GM18499 (cell line): ENCODE data around the gene SCAANT1.

Experiments used
- ATAC-seq: cut with Tn5 transposase; IDR thresholded peaks from one replicate; pipeline ENCODE4 v1.9.1; 2021; ENCODE audit warnings: moderate number of reproducible peaks; ENCODE audit not compliant: insufficient read depth, unreplicated experiment

Gene SCAANT1

GRCh38 chr3:63911873-63912767 lies at the start of gene SCAANT1:
TSS of gene SCAANT1 (minus strand) at chr3:63912383.
- ATAC-seq = peak; percentile 40

DNA sequence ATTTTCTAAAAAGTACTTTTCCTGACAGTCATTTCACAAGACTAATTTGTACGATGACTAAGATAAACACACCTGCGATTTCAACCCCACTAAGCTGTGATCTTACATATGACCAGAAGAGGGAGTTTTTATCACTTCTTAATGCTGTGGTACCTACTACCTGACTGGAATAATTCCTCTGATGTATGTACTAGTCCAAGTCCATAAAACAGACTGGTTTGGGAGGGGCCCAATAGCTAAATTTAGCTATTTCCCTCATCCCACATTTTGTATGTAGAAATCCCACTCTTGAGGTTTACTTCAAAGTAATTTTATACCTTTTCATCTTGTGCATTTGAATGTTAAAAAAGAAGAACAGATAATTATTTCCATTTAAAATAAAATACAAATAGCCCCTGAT lies 49.7 kb upstream of the SCAANT1 start:
- ATAC-seq = peak; percentile 66

DNA sequence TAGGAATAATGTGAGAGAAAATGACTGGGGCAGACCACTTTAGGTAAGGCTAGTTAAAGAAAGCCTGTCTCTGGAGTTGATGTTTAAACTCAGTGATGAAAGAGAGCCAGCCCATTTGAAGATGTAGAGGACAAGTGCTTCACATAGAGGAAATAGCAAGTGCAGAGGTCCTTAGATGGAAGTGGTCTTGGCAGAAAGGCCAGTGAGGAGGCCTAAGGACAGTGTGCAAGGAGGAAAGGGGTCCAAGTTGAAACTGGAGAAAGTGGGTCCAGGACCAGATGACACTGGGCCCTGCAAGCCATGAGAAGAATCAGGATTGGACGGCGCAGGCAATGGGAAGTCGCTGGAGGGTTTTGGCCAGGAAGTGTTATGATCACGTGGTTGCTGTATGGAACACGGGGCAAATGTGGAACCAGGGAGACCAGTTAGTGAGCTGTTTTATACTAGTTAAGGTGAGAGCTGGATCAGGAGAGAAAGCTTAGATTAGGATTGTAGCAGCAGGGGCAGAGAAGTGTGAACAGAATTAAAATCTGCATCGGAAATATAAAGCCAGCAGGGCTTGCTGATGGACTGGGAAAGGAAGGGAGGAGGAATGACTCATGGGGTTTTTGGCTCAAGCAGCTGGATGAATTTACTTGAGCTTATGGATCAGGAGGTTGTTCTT lies 48.0 kb upstream of the SCAANT1 start:
- no peak for ATAC-seq

DNA sequence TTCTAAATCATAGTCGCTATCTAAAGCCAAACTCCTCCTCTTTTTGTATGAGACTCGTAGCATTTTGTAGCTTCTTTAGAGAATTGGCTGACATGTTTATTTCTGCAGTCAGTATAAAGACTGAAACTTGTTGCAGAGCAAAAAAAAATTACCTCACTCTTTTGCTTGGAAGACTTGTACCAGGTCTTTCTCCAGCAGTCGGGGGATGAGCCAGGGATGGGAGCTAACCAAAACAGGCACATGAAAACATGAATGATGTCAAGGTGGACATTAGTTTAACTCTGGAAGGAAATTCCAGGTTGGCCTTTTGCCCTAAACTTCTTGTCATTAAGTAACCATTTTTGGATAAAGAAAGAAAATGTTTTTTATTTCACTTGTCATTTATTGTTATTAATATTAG lies 47.0 kb upstream of the SCAANT1 start:
- ATAC-seq = no peak

- ATAC-seq = no peak
Observed at GRCh38 chr3:63955830-63956545, 43.8 kb upstream of the SCAANT1 start.

DNA sequence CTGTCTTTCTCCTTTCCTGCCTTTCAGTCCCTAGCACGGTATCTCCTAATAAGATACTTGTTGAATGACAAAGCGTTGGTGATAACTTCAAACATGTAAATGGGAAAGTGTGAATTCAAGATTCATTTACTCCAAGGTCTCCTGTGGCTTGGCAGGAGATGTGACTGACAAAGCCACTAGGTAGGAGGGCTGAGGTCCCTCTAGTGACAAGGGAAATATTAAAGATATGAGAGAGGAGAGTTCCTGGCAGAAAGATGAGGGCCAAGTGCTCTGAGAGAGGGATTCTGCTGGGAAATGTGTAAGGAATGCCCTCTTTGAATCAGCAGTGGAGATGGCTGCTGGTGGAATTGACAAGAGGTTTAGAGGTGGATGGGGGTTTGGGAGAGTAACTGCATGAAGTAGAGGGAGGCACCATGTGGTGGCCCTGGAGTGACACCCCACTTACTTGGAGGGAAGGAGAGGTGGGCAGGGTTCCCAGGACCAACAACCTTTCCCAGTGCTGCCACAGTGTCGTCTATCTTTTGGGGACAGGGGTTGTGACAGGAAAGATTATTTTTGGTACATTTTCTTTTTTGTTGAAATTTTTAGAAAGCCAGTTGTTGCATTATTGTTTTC lies 43.0 kb upstream of the SCAANT1 start:
- ATAC-seq = no peak

DNA sequence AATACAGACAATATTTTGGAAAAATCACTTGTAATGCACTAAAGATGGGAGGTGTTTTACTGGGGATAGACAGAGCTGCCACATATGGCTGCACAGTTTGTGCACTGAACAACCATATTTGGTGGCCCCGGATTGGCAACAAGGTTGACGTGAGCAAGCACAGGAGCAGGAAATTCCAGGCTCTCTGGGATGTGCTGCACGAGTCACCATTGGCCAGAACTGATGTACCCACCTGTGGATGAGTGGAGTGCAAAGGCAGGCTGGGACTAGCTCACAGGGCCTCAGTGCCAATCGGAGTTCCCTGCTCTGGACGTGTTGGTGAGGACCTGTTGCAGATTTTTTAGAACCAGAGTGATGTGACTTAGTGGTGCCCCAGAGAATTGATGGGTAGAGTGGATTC lies 42.0 kb upstream of the SCAANT1 start:
- ATAC-seq = no peak

DNA sequence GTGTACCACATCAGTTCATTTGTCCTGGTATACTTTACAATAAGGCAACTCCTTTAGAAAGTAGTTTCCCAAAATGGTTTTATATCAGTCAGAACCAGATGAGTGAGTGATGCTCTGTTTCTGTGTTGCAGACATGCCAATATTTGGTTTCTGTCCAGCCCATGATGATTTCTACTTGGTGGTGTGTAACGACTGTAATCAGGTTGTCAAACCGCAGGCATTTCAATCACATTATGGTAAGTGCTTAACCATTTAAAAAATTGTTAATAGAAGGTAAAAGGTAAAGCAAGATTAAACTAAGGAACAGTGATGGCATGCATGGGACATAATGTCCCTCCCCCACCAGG lies 40.0 kb upstream of the SCAANT1 start:
- no peak for ATAC-seq

GRCh38 chr3:63951492-63952247 lies 39.5 kb upstream of the SCAANT1 start:
- no peak for ATAC-seq

DNA sequence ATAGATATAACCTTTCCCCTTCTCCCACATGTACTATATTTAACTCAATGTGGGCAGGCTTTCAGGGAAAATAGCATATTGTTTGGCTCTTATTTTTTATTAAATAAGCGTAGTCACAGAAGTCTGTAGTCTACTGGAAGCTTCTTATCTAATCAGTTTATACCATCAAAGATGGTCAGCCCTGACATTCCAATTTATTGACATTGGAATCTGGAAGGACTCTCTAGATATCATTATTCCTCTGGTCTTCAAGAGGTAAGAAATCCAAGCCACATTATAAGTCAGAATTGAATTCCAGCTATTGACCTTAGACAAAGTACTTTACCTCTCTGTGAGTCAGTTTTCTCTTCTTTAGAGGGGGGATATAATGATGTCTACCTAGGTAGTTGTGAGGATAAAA lies 38.5 kb upstream of the SCAANT1 start:
- no peak for ATAC-seq

DNA sequence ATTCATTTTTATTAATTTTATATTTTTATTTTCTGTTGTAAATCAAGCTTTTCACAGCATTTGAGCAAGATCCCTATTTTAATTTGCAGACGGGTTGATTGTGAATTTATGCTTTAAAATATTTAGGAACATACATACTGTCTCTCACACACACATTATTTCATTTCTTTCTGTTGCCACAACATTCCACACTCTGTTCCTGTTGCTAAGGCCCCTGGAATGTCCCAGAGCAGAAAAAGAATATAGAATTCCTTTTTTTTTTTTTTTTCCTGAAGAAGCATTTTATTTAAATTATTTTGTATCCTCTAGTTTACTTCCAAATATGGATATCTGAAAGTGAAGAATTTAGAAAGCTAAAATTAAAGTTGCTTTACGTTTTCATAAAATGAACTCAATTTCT lies 36.8 kb upstream of the SCAANT1 start:
- no peak for ATAC-seq

- no peak for ATAC-seq
Observed at GRCh38 chr3:63947594-63947993, 35.4 kb upstream of the SCAANT1 start.

DNA sequence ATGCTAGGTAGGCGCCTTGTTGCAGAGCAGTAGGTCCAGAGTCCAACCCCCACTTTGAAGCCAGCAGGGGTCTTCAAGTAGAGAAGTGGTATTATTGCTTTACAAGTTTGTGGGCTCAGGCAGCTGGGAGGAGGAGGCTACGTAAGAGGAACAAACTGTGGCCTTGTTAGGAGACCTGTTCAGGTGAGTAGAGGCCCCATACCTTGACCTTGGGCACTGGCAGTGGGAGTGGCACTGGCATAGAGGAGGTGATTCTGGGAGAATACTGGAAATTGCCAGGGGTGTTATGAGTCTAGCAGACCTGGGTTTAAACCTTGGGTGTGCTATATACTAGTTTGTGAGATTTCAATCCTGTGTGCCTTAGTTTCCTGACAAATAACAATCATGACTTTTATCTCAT lies 34.6 kb upstream of the SCAANT1 start:
- no peak for ATAC-seq

DNA sequence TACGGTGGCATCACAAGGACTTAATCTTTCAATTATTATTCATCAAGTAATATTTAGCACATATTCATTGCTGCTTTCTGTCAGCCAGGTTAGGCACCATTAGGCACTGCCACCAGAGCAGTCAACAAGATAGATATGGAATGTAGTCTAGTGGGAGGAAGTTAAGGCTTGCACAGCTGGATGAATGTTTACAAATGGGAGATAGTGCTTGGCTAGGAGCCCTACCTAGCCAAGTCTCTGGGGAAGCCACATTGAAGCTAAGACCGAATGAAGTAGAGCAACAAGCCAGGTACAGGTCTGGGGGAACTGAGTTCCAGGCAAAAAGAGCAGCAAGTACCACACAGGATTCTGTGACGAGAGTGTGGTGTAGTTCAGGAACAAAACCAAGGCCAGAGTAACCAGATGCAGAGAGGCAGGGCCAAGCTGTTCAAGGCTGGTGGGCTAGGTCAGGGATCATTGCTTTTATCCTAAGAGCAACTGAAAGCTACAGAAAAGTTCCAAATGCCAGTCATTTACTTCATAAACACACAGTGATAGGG lies 33.4 kb upstream of the SCAANT1 start:
- no peak for ATAC-seq

GRCh38 chr3:63943678-63944077 lies 31.5 kb upstream of the SCAANT1 start:
- ATAC-seq = no peak

GRCh38 chr3:63942528-63942927 lies 30.3 kb upstream of the SCAANT1 start:
- no peak for ATAC-seq

- no peak for ATAC-seq
Observed at GRCh38 chr3:63940389-63940757, 28.2 kb upstream of the SCAANT1 start.

- peak; percentile 43 for ATAC-seq
Observed at GRCh38 chr3:63937661-63938651, 25.8 kb upstream of the SCAANT1 start.

- ATAC-seq = no peak
Observed at GRCh38 chr3:63936925-63937324, 24.7 kb upstream of the SCAANT1 start.
